Measurements from ENCODE around the gene MYO1D. TPM values are rescaled to one million over a fixed set of nuclear protein-coding genes. Genes with fewer than 3 reads are reported as not detected.
"Not testable (repeated sequence)": the region's sequence is repeated elsewhere in the genome, so short reads cannot be mapped to it uniquely, and the experiment has no call there.

Gene MYO1D
- total RNA-seq = 12.4 and 12.9 TPM in 2 replicates

- no peaks in the 10 kb centered on the region for H3K36me3 Mint-ChIP-seq (ENCODE audit: low read depth)
- peaks cover 17% of the 10 kb centered on the region for H3K4me1 Mint-ChIP-seq
- peak; percentile 88 for DNase-seq
- H3K4me3 Mint-ChIP-seq = peak within 1 kb of the TSS; percentile 90
- no peaks in the 10 kb centered on the region for H3K9me3 Mint-ChIP-seq
- peak within 1 kb of the TSS; percentile 72 for H3K27ac Mint-ChIP-seq
- H3K27me3 Mint-ChIP-seq = peaks cover 38% of the 10 kb centered on the region
- intact Hi-C loops (cut with micrococcal nuclease) = loop anchor here (1.0 to 10.0 kb wide), 4 partner anchors 38 to 732 kb away; partner anchors contain the start of genes CDK5R1 and RHOT1
Measured at GRCh38 chr17:32876417-32877163, at the start of gene MYO1D. TSS of gene MYO1D (minus strand) at chr17:32877124. CDS start at chr17:32876872, 252 bp downstream.

- H3K4me1 Mint-ChIP-seq = no peaks in the 10 kb centered on the region
- no peak overlapping the region for H3K4me3 Mint-ChIP-seq
- no peaks in the 10 kb centered on the region for H3K9me3 Mint-ChIP-seq
- no peak for DNase-seq
- H3K36me3 Mint-ChIP-seq (ENCODE audit: low read depth) = no peaks in the 10 kb centered on the region
- H3K27ac Mint-ChIP-seq = no peak overlapping the region
- intact Hi-C loops (cut with micrococcal nuclease) = no loop called here
- peaks cover 29% of the 10 kb centered on the region for H3K27me3 Mint-ChIP-seq
Measured at GRCh38 chr17:32926183-32926582, 49.3 kb upstream of the MYO1D start.

- intact Hi-C loops (cut with micrococcal nuclease); H3K4me3 Mint-ChIP-seq; H3K36me3 Mint-ChIP-seq (ENCODE audit: low read depth); DNase-seq; H3K27ac Mint-ChIP-seq; H3K9me3 Mint-ChIP-seq; H3K4me1 Mint-ChIP-seq: not testable (repeated sequence)
- H3K27me3 Mint-ChIP-seq = peaks cover 33% of the 10 kb centered on the region
Measured at GRCh38 chr17:32923905-32924304, 47.0 kb upstream of the MYO1D start.

GRCh38 chr17:32921017-32921416, 44.1 kb upstream of the MYO1D start:
- no peak for DNase-seq
- Mint-ChIP-seq H3K27ac (no peak overlapping the region), H3K27me3 (peaks cover 21% of the 10 kb centered on the region), H3K4me3 (no peak overlapping the region), H3K4me1 (peaks cover 13% of the 10 kb centered on the region), H3K9me3 (no peaks in the 10 kb centered on the region), H3K36me3 (ENCODE audit: low read depth) (no peaks in the 10 kb centered on the region)
- intact Hi-C loops (cut with micrococcal nuclease) = no loop called here

GRCh38 chr17:32920293-32920692, 43.4 kb upstream of the MYO1D start:
- H3K27ac Mint-ChIP-seq = no peak overlapping the region
- H3K36me3 Mint-ChIP-seq (ENCODE audit: low read depth) = no peaks in the 10 kb centered on the region
- peaks cover 20% of the 10 kb centered on the region for H3K4me1 Mint-ChIP-seq
- H3K9me3 Mint-ChIP-seq = no peaks in the 10 kb centered on the region
- H3K27me3 Mint-ChIP-seq = peaks cover 15% of the 10 kb centered on the region
- intact Hi-C loops (cut with micrococcal nuclease) = no loop called here
- H3K4me3 Mint-ChIP-seq = no peak overlapping the region
- no peak for DNase-seq

DNA sequence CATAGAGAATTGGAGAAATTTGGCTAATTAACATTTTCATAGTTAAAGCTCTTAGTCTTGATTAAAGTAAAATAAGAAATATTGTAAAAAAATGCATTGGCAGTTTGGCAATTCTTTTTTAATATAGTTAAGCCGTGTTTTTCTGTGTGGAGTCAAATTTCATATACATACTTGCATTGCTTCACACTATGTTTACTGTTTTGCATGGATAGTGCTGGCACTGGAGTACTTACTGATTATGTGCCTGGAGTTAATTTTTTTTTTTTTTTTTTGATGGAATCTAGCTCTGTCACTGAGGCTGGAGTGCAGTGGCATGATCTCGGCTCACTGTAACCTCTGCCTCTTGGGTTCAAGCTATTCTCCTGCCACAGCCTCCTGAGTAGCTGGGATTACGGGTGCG, 43.0 kb upstream of the MYO1D start:
- H3K27me3 Mint-ChIP-seq = peaks cover 12% of the 10 kb centered on the region
- H3K9me3 Mint-ChIP-seq; H3K4me3 Mint-ChIP-seq; H3K27ac Mint-ChIP-seq; H3K36me3 Mint-ChIP-seq (ENCODE audit: low read depth); intact Hi-C loops (cut with micrococcal nuclease); DNase-seq: not testable (repeated sequence)
- peaks cover 24% of the 10 kb centered on the region for H3K4me1 Mint-ChIP-seq

- H3K27ac Mint-ChIP-seq = no peak overlapping the region
- H3K27me3 Mint-ChIP-seq = peaks cover 9% of the 10 kb centered on the region
- no peaks in the 10 kb centered on the region for H3K36me3 Mint-ChIP-seq (ENCODE audit: low read depth)
- H3K4me3 Mint-ChIP-seq = no peak overlapping the region
- DNase-seq = peak; percentile 42
- no peaks in the 10 kb centered on the region for H3K9me3 Mint-ChIP-seq
- intact Hi-C loops (cut with micrococcal nuclease) = no loop called here
- H3K4me1 Mint-ChIP-seq = peaks cover 37% of the 10 kb centered on the region
Measured at GRCh38 chr17:32917842-32918241, 40.9 kb upstream of the MYO1D start.

DNA sequence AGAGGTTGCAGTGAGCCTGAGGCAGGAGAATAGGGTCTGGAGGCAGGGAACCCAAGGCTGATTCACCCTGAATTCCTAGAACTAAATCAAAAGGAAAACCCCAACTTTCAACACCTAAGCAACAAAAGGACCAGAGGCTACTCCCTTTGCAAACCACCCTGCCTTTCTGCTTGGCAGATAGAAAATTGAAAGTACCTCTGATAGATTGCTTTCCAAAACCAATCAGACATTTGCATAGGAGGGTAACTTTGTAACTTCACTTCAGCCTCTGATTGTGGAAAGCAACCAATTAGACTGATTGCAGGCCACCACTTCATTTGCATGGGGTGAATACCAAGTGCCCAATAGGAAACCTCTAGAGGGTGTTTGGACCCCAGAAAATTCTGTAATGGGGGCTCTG, 40.2 kb upstream of the MYO1D start:
- Mint-ChIP-seq H3K27me3 (peaks cover 12% of the 10 kb centered on the region), H3K4me3 (no peak overlapping the region), H3K36me3 (ENCODE audit: low read depth) (no peaks in the 10 kb centered on the region), H3K9me3 (no peaks in the 10 kb centered on the region), H3K4me1 (peaks cover 37% of the 10 kb centered on the region), H3K27ac (no peak overlapping the region)
- intact Hi-C loops (cut with micrococcal nuclease) = no loop called here
- DNase-seq = peak; percentile 52

- Mint-ChIP-seq H3K36me3 (ENCODE audit: low read depth) (no peaks in the 10 kb centered on the region), H3K27ac (no peak overlapping the region), H3K27me3 (peaks cover 12% of the 10 kb centered on the region), H3K4me3 (no peak overlapping the region), H3K9me3 (no peaks in the 10 kb centered on the region), H3K4me1 (peaks cover 37% of the 10 kb centered on the region)
- DNase-seq = peak; percentile 53
- intact Hi-C loops (cut with micrococcal nuclease) = no loop called here
Measured at GRCh38 chr17:32916134-32916533, 39.2 kb upstream of the MYO1D start.

DNA sequence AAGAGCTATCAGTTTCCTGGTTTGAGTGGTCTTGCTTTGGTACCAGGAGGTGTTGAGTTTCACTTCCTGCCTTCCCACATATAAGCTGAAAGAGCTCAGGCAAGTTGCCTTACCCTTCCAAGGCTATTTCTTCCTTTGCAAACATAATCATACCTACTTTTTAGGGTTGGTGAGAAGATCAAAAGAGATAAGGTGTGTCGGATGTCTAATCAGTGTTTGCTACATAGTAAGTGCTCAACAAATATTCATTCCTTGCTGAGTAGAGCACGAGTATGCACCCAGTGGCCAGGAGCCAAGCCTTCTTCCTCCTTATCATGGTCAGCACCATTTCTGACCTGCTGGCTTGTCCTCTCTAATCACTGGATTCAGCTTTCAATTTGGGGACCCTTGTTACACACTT, 38.3 kb upstream of the MYO1D start:
- intact Hi-C loops (cut with micrococcal nuclease) = loop anchor here (2.0 kb wide), 1 partner anchor 38 kb away; the partner anchor contains the start of gene MYO1D
- Mint-ChIP-seq H3K36me3 (ENCODE audit: low read depth) (no peaks in the 10 kb centered on the region), H3K9me3 (no peaks in the 10 kb centered on the region), H3K27ac (no peak overlapping the region), H3K4me1 (peaks cover 37% of the 10 kb centered on the region), H3K4me3 (no peak overlapping the region), H3K27me3 (peaks cover 10% of the 10 kb centered on the region)
- no peak for DNase-seq

DNA sequence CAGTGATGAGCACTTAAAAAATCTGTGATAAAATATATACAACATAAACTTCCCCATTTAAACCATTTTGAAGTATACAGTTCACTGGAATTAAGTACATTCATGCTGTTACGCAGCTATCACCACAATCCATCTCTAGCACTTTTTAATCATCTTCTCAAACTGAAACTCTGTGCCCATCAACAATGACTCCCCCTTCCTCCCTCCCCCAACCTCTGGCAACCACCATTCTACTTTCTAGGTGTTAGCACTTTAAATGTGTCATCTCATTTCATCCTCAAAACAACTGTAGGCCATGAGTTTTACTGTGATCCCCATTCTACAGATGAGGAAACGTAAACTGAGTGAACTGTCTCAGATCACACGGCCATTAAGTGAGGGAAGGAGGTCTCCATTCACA, 37.3 kb upstream of the MYO1D start:
- intact Hi-C loops (cut with micrococcal nuclease) = loop anchor here (2.0 kb wide), 1 partner anchor 37 kb away; the partner anchor contains the start of gene MYO1D
- Mint-ChIP-seq H3K27ac (peak overlapping the region; percentile 71), H3K4me1 (peaks cover 40% of the 10 kb centered on the region), H3K9me3 (no peaks in the 10 kb centered on the region), H3K4me3 (no peak overlapping the region), H3K27me3 (peaks cover 12% of the 10 kb centered on the region), H3K36me3 (ENCODE audit: low read depth) (no peaks in the 10 kb centered on the region)
- DNase-seq = peak; percentile 59

- Mint-ChIP-seq H3K27me3 (peaks cover 15% of the 10 kb centered on the region), H3K9me3 (no peaks in the 10 kb centered on the region), H3K4me1 (peaks cover 40% of the 10 kb centered on the region), H3K27ac (peak overlapping the region; percentile 17), H3K36me3 (ENCODE audit: low read depth) (no peaks in the 10 kb centered on the region), H3K4me3 (no peak overlapping the region)
- intact Hi-C loops (cut with micrococcal nuclease) = no loop called here
- DNase-seq = peak; percentile 50
Measured at GRCh38 chr17:32913593-32913992, 36.7 kb upstream of the MYO1D start.

- peaks cover 35% of the 10 kb centered on the region for H3K4me1 Mint-ChIP-seq
- peaks cover 18% of the 10 kb centered on the region for H3K27me3 Mint-ChIP-seq
- DNase-seq = peak; percentile 47
- no peaks in the 10 kb centered on the region for H3K9me3 Mint-ChIP-seq
- no peaks in the 10 kb centered on the region for H3K36me3 Mint-ChIP-seq (ENCODE audit: low read depth)
- intact Hi-C loops (cut with micrococcal nuclease) = no loop called here
- no peak overlapping the region for H3K4me3 Mint-ChIP-seq
- no peak overlapping the region for H3K27ac Mint-ChIP-seq
Measured at GRCh38 chr17:32912218-32912897, 35.4 kb upstream of the MYO1D start.

DNA sequence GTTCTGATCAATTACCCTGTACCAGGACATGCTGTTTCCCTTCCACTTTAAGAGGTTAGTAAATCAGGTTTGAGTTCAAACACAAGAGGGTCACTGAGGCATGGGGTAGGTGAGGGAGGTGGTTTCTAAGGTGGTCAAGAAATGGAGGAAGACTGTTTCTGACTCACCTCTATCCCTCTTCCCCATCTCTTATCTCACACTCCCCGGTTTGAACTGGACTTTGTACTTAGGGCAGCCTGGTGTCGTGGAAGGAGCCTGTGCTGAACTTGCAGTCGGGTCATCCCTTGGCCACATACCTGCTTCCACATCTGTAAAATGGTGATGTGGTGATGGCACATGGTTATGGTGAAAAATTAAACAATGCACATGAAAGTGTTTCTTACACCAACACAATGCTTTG, 33.8 kb upstream of the MYO1D start:
- no peaks in the 10 kb centered on the region for H3K9me3 Mint-ChIP-seq
- no peak overlapping the region for H3K27ac Mint-ChIP-seq
- no peak overlapping the region for H3K4me3 Mint-ChIP-seq
- H3K4me1 Mint-ChIP-seq = peaks cover 24% of the 10 kb centered on the region
- peaks cover 25% of the 10 kb centered on the region for H3K27me3 Mint-ChIP-seq
- no peak for DNase-seq
- no peaks in the 10 kb centered on the region for H3K36me3 Mint-ChIP-seq (ENCODE audit: low read depth)
- intact Hi-C loops (cut with micrococcal nuclease) = loop anchor here (1.0 kb wide), 1 partner anchor 127 kb away; no protein-coding TSS in a partner anchor

Measured in activated CD4-positive, alpha-beta T cell treated with anti-CD3 and anti-CD28 coated beads, Interleukin-2, amount 10 ng/mL, durations not matched to agents 24 days and 14 days (primary cell).